ENCODE results near the gene PDGFRB. TPM values are rescaled to one million over a fixed set of nuclear protein-coding genes. Genes with fewer than 3 reads are reported as not detected.

The PDGFRB gene
- total and polyA plus RNA-seq, 2 of the 8 experiments (the other 6 are each of a cell fraction or from before 2014, with no cell fraction given) = 4.2 to 13.7 TPM

GRCh38 chr5:150180241-150181026 is 24.8 kb upstream of the PDGFRB start:
- H2BK15ac ChIP-seq (ENCODE audit: low read length) = no peak overlapping the region
- no peak for TF ChIP-seq RXRA (IDR thresholded peaks at IDR 0.05; ENCODE audit: insufficient read depth, low read depth, low read length)
- no peak for TF ChIP-seq CREB1 (IDR thresholded peaks at IDR 0.05)
- no peak for TF ChIP-seq JUN (IDR thresholded peaks at IDR 0.05; ENCODE audit: low read depth, low read length)
- no peak for TF ChIP-seq MAFK (IDR thresholded peaks at IDR 0.05; ENCODE audit: low read depth, low read length)
- no peak for TF ChIP-seq BACH1 (IDR thresholded peaks at IDR 0.05; ENCODE audit: low read length)

More at GRCh38 chr5:150180241-150181026, 24.8 kb upstream of the PDGFRB start:
- Histone ChIP-seq H2BK20ac (ENCODE audit: low read length) (no peak overlapping the region), H2BK5ac (ENCODE audit: low read depth, low read length) (no peak overlapping the region), H3K4me3 (ENCODE audit: extremely low read depth in 1 of 4, insufficient read depth in 2 of 4, low read depth in 3 of 4, low read length in 4 of 4) (no peak overlapping the region), H4K5ac (ENCODE audit: insufficient read length, low read depth, low read length) (no peak overlapping the region), H3K23ac (ENCODE audit: insufficient read length) (no peak overlapping the region), H3K79me2 (ENCODE audit: control insufficient read depth in 1 of 2, insufficient read depth in 2 of 2, low read length in 2 of 2) (no peaks in the 10 kb centered on the region), H2BK120ac (replicated peaks; ENCODE audit: low read depth, low read length) (no peak overlapping the region), H4K20me1 (replicated peaks in 1 of 2; ENCODE audit: control insufficient read depth in 1 of 2, insufficient read depth in 2 of 2, low read length in 2 of 2) (no peaks in the 10 kb centered on the region), H2AFZ (ENCODE audit: low read length) (no peak overlapping the region), H2AK5ac (ENCODE audit: low read depth, low read length) (no peak overlapping the region), H3K36me3 (ENCODE audit: control insufficient read depth in 2 of 4, insufficient read depth in 4 of 4, low read length in 3 of 4) (no peaks in the 10 kb centered on the region), H4K91ac (replicated peaks; ENCODE audit: insufficient read length, low read length) (no peak overlapping the region), H3K9me3 (ENCODE audit: insufficient read depth in 2 of 2, low read depth in 1 of 2, low read length in 1 of 2) (no peaks in the 10 kb centered on the region), H3K18ac (ENCODE audit: extremely low read depth, low read length) (no peak overlapping the region; the same call in 1 of the 2 replicates), H3K23me2 (ENCODE audit: low read depth, low read length) (no peaks in the 10 kb centered on the region), H3K56ac (replicated peaks; ENCODE audit: insufficient read length, low read depth, low read length) (no peak overlapping the region), H2BK12ac (ENCODE audit: low read depth, low read length) (no peak overlapping the region), H3K4ac (replicated peaks; ENCODE audit: insufficient read length, low read depth, low read length) (no peak overlapping the region), H3K79me1 (ENCODE audit: low read depth, low read length) (no peaks in the 10 kb centered on the region; the same call in 1 of the 2 replicates), H3K14ac (ENCODE audit: insufficient read length) (no peak overlapping the region), H3K9ac (replicated peaks in 1 of 4; ENCODE audit: extremely low read depth in 1 of 4, low read depth in 3 of 4, low read length in 3 of 4) (no peak overlapping the region), H3K4me2 (ENCODE audit: insufficient read depth in 1 of 2, low read depth in 2 of 2, low read length in 2 of 2) (no peak overlapping the region), H3K4me1 (replicated peaks in 1 of 4; ENCODE audit: control insufficient read depth in 3 of 4, insufficient read depth in 4 of 4, low read length in 3 of 4) (peaks cover 0 to 3% (median under 1%) of the 10 kb centered on the region in 4 experiments; a peak in 3 of 7 replicates), H3K27me3 (replicated peaks in 1 of 4; ENCODE audit: control insufficient read depth in 3 of 4, extremely low read depth in 1 of 4, insufficient read depth in 3 of 4, low read length in 3 of 4) (peaks cover 0 to 9% (median 2%) of the 10 kb centered on the region in 4 experiments; a peak in 4 of 7 replicates), H4K8ac (ENCODE audit: extremely low read depth, insufficient read depth, low read length) (no peak overlapping the region), H3K27ac (ENCODE audit: low read depth, low read length) (no peak overlapping the region)
- DNase-seq (ENCODE audit: low read depth in 1 of 2, low spot score in 2 of 2) (no peak), FAIRE-seq (no peak)
- WGBS, 2 experiments (ENCODE audit: extremely low coverage in 1 of 2, insufficient coverage in 1 of 2, insufficient read length in 1 of 2, insufficient replicate concordance in 2 of 2, low coverage in 1 of 2, low lambda C conversion rate in 2 of 2, missing lambda C conversion rate in 1 of 2) = 85% methylated on average over 17 of the region's 18 CpGs; no CpG with 5 or more reads in 1 of the 2 experiments
- ChIA-PET POLR2A (ENCODE audit: partially characterized antibody) (interaction anchor here (1.1 kb wide), 1 partner anchor 30 kb away, joined by 3 read pairs; no protein-coding TSS in a partner anchor), CTCF (ENCODE audit: partially characterized antibody) (interaction anchor here (0.7 to 17.8 kb wide), 9 partner anchors 8 to 94 kb away, joined by 3 to 406 read pairs (median 28); partner anchors contain the start of genes CDX1 and SLC6A7)

Data from H1 (cell line).